ENCODE data around the gene ICE2.

Gene ICE2, protein sequence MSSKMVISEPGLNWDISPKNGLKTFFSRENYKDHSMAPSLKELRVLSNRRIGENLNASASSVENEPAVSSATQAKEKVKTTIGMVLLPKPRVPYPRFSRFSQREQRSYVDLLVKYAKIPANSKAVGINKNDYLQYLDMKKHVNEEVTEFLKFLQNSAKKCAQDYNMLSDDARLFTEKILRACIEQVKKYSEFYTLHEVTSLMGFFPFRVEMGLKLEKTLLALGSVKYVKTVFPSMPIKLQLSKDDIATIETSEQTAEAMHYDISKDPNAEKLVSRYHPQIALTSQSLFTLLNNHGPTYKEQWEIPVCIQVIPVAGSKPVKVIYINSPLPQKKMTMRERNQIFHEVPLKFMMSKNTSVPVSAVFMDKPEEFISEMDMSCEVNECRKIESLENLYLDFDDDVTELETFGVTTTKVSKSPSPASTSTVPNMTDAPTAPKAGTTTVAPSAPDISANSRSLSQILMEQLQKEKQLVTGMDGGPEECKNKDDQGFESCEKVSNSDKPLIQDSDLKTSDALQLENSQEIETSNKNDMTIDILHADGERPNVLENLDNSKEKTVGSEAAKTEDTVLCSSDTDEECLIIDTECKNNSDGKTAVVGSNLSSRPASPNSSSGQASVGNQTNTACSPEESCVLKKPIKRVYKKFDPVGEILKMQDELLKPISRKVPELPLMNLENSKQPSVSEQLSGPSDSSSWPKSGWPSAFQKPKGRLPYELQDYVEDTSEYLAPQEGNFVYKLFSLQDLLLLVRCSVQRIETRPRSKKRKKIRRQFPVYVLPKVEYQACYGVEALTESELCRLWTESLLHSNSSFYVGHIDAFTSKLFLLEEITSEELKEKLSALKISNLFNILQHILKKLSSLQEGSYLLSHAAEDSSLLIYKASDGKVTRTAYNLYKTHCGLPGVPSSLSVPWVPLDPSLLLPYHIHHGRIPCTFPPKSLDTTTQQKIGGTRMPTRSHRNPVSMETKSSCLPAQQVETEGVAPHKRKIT

GRCh38 chr15:60478566-60479360 lies at the start of gene ICE2:
Gene ICE2, minus strand, starts transcription at chr15:60479142. Its CDS starts 1,165 bp downstream, at chr15:60477977.
- DNase-seq: peak; percentile 82

DNA sequence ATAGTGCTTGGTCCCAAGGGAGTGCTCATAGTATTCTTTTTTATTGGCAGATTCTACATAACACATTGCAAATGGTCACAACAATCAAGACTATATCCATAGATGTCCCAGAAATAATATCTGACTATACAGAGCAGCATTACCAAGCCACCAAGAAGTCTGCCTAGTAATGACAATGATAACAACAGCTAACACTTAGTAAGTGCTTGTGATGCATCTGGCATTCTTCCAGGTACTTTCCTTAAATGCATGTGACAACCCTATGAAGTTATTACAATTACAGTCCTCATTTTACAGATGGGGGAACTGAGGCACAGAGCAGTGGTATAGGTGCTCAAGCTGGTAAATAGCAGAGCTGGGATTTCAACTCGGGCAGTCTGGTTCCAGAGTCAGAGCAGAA lies 49.6 kb upstream of the ICE2 start:
- no peak for DNase-seq

GRCh38 chr15:60527456-60527855 lies 48.5 kb upstream of the ICE2 start:
- DNase-seq: no peak

- DNase-seq: no peak
Observed at GRCh38 chr15:60526127-60526616, 47.2 kb upstream of the ICE2 start.

GRCh38 chr15:60525341-60526039 lies 46.5 kb upstream of the ICE2 start:
- no peak for DNase-seq

- no peak for DNase-seq
Observed at GRCh38 chr15:60523056-60523455, 44.1 kb upstream of the ICE2 start.

DNA sequence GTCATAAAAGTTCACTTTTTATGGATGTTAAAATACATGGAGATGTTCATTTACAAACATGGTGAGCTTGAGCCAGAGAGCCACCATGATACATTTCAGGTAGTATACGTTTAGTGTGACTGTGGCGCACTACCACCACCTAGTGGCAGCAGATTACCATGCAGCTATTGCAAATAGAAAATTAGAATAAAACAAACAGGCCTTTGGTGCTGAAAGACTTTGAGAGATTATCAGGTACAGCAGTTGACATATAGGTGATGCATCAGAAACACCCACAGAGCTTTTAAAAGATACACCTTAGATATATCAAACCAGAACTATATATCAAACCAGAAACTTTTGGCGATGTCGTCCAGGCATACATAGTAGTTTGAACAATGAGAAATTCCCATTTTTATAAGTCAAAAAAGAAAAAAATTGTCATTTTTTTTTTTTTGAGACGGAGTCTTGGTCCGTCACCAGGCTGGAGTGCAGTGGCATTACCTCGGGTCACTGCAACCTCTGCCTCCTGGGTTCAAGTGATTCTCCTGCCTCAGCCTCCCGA lies 42.0 kb upstream of the ICE2 start:
- peak; percentile 8 for DNase-seq

- no peak for DNase-seq
Observed at GRCh38 chr15:60520013-60520824, 41.3 kb upstream of the ICE2 start.

DNA sequence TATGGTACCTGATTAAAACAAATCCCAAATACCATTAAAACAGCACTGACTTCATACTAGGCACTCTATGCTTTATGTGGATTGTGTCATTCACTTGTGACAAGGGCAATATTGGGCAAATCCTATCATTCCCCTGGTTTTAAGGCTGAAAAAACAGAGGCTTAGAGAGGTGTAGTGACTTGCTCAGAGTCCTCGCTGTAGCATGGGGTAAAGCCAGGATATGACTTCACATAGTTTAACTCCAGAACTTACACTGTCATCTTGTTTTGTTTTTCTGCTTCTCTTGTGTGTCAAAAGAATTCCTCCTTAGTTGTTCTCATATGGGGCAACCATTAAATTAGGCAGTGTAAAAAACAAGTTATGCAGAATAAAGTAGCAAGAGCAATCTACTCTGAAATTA lies 40.3 kb upstream of the ICE2 start:
- no peak for DNase-seq

DNA sequence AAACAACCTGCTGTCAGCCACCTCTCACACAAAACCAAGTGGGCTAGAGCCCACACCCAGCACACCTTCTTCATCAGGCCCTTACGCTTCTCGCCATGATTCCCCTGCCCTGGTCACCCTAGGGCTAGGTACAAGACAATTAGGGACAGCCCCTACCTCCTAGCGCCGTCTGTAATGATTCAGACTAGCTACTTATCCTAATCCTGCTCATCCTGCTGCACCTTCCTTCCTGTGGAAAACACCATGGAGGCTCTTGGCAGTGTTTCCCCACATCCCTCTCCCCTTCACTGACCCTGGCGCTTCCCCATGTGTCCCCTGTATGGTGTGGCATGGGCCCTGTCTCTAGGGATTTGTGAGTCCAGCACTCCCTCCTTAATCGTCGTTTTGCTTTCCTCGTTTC lies 39.6 kb upstream of the ICE2 start:
- DNase-seq: no peak

- no peak for DNase-seq
Observed at GRCh38 chr15:60514261-60514881, 35.4 kb upstream of the ICE2 start.

GRCh38 chr15:60513676-60514075 lies 34.7 kb upstream of the ICE2 start:
- no peak for DNase-seq

GRCh38 chr15:60512937-60513336 lies 34.0 kb upstream of the ICE2 start:
- no peak for DNase-seq

DNA sequence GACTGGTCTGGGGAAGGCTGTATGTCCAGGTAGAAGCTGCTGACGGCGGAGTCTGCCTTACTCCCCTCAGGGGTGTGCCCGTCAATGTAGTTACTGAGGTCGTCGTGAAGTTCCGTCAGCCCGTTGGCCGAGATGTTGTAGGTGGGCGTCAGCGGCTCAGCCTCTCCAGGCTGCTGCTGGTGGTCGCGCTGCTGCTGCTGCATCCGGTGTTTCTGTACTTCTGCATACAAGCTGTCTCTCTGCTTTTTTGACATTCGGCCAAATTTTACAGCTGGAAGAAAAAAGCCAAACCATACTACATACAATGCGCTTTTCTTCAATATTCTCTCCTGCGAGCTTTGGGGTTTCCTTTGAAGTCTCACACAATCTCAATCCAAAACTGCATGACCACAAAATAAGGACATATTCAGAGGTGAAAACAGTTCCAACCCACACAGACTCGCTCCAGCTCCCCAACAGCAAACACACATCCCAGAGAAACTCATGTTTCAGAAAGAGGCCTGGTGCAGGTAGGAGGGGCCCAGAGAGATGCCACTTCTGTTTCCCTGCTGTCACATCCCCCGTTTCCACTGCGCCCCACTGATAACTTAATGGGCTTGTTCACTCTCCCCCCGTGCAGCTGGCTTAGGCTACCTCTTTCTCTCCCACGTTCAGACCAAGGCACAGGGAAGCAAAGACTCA lies 32.5 kb upstream of the ICE2 start:
- DNase-seq: peak; percentile 31

DNA sequence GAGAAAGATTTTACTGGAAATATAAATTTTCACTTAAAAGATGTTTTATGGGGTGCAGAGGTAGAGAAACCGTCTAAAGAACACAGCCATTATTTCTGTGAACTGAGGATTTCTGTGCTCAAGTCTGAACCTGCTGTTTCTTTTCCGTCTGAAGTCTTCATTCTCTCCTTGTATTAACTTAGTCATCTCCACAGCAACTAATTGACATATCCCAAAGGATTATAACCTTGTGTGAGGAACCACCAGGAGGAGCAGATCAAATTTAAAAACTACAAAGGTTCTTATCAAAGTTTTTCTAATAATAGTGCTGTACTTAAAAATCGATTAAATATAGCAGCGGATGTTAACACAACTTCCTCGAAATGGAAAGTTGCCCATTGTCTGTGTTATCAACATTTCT lies 31.1 kb upstream of the ICE2 start:
- DNase-seq: no peak

DNA sequence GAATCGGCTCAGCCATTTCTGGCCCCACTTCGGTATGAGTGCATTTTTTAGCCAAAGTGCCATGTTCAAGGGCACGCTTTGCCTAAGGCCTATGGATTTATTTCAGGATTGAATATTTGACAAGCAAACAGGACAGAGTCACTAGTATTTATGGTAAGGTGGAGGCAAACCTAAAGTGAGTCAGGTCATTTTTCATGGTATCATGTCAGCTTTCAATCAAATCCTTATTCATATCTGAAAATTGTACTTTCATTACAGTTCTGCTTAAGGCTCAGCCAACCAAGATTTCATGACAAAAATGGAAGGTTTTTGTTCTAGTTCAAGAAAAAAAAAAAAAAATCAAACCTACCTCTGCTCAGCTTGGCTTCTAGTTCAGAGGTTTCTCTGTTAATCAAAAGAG lies 30.5 kb upstream of the ICE2 start:
- DNase-seq: no peak

DNA sequence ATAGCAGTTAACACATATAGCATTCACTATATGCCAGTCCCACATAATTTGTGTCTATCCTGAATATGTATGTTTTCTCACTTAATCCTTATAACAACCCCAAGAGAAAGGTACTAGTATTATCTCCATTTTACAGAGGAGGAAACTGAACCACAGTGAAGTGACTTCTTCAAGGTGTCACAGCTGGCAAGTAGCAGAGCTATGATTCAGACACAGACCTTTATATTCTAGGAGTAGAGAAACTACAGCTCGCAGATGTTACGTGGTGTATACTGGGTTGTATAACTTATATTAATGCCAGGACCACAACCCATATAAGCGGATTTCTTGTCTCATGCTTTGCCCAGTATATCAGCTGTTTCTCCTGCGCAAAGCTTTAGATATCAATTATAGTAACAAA lies 29.5 kb upstream of the ICE2 start:
- DNase-seq: no peak

DNA sequence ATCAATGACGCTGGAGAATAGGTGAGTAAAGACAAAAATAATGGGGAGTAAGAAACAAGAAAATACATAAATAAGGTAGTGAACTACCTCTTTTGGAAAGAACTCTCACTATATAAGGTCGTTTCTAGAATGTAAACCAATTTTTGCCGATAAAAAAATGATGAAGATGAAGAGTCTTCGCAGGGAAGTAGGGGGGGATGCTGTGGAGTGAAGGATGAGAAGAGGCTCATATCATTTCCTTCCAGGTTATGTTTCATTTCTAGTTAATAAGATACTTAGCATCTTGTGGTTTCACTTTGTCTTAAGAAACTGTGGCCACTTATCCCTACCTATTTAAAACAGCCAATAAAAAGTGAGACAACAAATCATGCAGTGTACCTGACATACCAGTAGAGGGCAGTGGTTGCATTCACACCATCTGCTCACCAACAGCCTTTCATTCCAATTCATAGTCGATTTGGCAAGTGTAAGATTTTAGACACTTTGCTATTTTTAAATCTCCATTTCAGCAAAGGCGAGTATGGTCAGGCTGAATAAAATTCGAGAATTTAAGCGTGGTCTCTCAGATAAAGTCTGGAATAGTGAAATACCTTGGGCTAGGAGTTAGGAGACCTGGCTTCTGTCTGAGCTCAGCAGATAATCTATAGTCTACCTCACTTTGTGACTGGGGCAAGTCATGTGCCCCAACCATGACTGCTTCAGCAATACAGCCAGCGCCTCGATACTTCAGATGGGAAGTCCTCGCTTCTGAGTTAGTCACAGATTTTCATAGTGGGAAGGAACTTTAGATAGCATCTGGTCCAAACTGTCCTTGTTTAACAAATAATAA lies 28.9 kb upstream of the ICE2 start:
- DNase-seq: peak; percentile 44

- no peak for DNase-seq
Observed at GRCh38 chr15:60496853-60497252, 17.9 kb upstream of the ICE2 start.

All from NCI-H1694 (cell line).